H9 (cell line): Measurements from ENCODE around the gene PRKX. TPM values are rescaled to one million over a fixed set of nuclear protein-coding genes. Genes with fewer than 3 reads are reported as not detected.

Source experiments
- DNase-seq: peaks from one replicate; pipeline ENCODE4 v3.0.0-alpha.2; 2017
- H2AFZ ChIP-seq: one replicate; pipeline ENCODE4 v1.6.1; 2013; ENCODE audit warnings: mild to moderate bottlenecking, low read length, control low read depth, moderate library complexity
- H2AK5ac ChIP-seq: 2 replicates; pipeline ENCODE4 v1.6.1; 2013; ENCODE audit warnings: low read length, control low read depth, mixed read lengths; ENCODE audit not compliant: insufficient read length
- H2BK120ac ChIP-seq: one replicate; pipeline ENCODE4 v1.6.1; 2013; ENCODE audit warnings: low read depth, mild to moderate bottlenecking, low read length, control low read depth, inconsistent platforms; ENCODE audit not compliant: poor library complexity, severe bottlenecking
- H2BK12ac ChIP-seq: 2 replicates; pipeline ENCODE4 v1.6.1; 2013; ENCODE audit warnings: low read length, control low read depth, mixed read lengths, low read depth; ENCODE audit not compliant: insufficient read length
- H2BK15ac ChIP-seq: 2 replicates; pipeline ENCODE4 v1.6.1; 2013; ENCODE audit warnings: low read depth, low read length, control low read depth
- H2BK20ac ChIP-seq: one replicate; pipeline ENCODE4 v1.6.1; 2013; ENCODE audit warnings: low read depth, mild to moderate bottlenecking, low read length, control low read depth, inconsistent platforms; ENCODE audit not compliant: poor library complexity, severe bottlenecking
- H2BK5ac ChIP-seq: 2 replicates; pipeline ENCODE4 v1.6.1; 2013; ENCODE audit warnings: low read length, control low read depth, mixed read lengths; ENCODE audit not compliant: insufficient read length
- H3K14ac ChIP-seq: 2 replicates; pipeline ENCODE4 v1.6.1; 2013; ENCODE audit warnings: low read length, control low read depth; ENCODE audit not compliant: insufficient read depth
- H3K18ac ChIP-seq: 2 replicates; pipeline ENCODE4 v1.6.1; 2013; ENCODE audit warnings: low read depth, mild to moderate bottlenecking, mixed read lengths, low read length, control low read depth; ENCODE audit not compliant: insufficient read length
- H3K23ac ChIP-seq: 2 replicates; pipeline ENCODE4 v1.6.1; 2013; ENCODE audit warnings: low read length, control low read depth, mixed read lengths, low read depth; ENCODE audit not compliant: insufficient read length
- H3K23me2 ChIP-seq: 2 replicates; pipeline ENCODE4 v1.6.1; 2013; ENCODE audit warnings: low read depth, mild to moderate bottlenecking, mixed read lengths, low read length, control low read depth; ENCODE audit not compliant: insufficient read length, poor library complexity, severe bottlenecking
- H3K27ac ChIP-seq: 2 replicates; pipeline ENCODE4 v1.5.1; 2013; ENCODE audit warnings: low read length, control low read depth, mixed read lengths, low read depth; ENCODE audit not compliant: insufficient read length
- H3K27me3 ChIP-seq: 2 replicates; pipeline ENCODE4 v1.6.1; 2013; ENCODE audit warnings: low read length, control low read depth, inconsistent platforms; ENCODE audit not compliant: insufficient read depth
- H3K4ac ChIP-seq: 2 replicates; pipeline ENCODE4 v1.6.1; 2013; ENCODE audit warnings: low read depth, mild to moderate bottlenecking, control low read depth, inconsistent platforms, low read length, moderate library complexity
- H3K4me1 ChIP-seq: 2 replicates; pipeline ENCODE4 v1.6.1; 2013; ENCODE audit warnings: low read length, control low read depth, inconsistent platforms; ENCODE audit not compliant: insufficient read depth
- H3K4me2 ChIP-seq: 2 replicates; pipeline ENCODE4 v1.6.1; 2013; ENCODE audit warnings: low read length, control low read depth, mixed read lengths; ENCODE audit not compliant: insufficient read length, insufficient read depth
- H3K56ac ChIP-seq: 2 replicates; pipeline ENCODE4 v1.6.1; 2013; ENCODE audit warnings: low read depth, mild to moderate bottlenecking, mixed read lengths, low read length, control low read depth; ENCODE audit not compliant: insufficient read length
- H3K79me1 ChIP-seq: 2 replicates; pipeline ENCODE4 v1.6.1; 2013; ENCODE audit warnings: low read depth, mild to moderate bottlenecking, moderate library complexity, low read length, control low read depth, inconsistent platforms; ENCODE audit not compliant: insufficient read depth, poor library complexity, severe bottlenecking
- H3K79me2 ChIP-seq: 2 replicates; pipeline ENCODE4 v1.6.1; 2013; ENCODE audit warnings: low read length, control low read depth, inconsistent platforms; ENCODE audit not compliant: insufficient read depth
- H3K9ac ChIP-seq: 2 replicates; pipeline ENCODE4 v1.6.1; 2013; ENCODE audit warnings: low read length, control low read depth, mixed read lengths; ENCODE audit not compliant: insufficient read length; ENCODE audit errors: extremely low read depth
- H3K9me3 ChIP-seq: one replicate; pipeline ENCODE4 v1.6.1; 2013; ENCODE audit warnings: low read depth, low read length, inconsistent platforms; ENCODE audit not compliant: control insufficient read depth
- H3T11ph ChIP-seq: one replicate; pipeline ENCODE4 v1.6.1; 2013; ENCODE audit warnings: mild to moderate bottlenecking, low read length, control low read depth, inconsistent platforms
- H4K20me1 ChIP-seq: one replicate; pipeline ENCODE4 v1.6.1; 2013; ENCODE audit not compliant: control insufficient read depth, insufficient read length, insufficient read depth
- H4K5ac ChIP-seq: 2 replicates; pipeline ENCODE4 v1.6.1; 2013; ENCODE audit warnings: low read depth, mild to moderate bottlenecking, mixed read lengths, low read length, control low read depth; ENCODE audit not compliant: insufficient read length
- H4K8ac ChIP-seq: replicated peaks from 2 replicates; pipeline ENCODE4 v1.6.1; 2013; ENCODE audit warnings: low read length, control low read depth, mixed read lengths, low read depth; ENCODE audit not compliant: insufficient read length
- H4K91ac ChIP-seq: 2 replicates; pipeline ENCODE4 v1.6.1; 2013; ENCODE audit warnings: low read depth, mild to moderate bottlenecking, moderate library complexity, mixed read lengths, low read length, control low read depth; ENCODE audit not compliant: insufficient read length
- H3K27ac Mint-ChIP-seq, 3 experiments: 2 replicates in 2 of 3; 3 replicates in 1 of 3; pipeline ENCODE4 v1.8.0; 2020 to 2021; ENCODE audit warnings: mixed read lengths in 3 of 3, mild to moderate bottlenecking in 1 of 3, moderate library complexity in 1 of 3
- H3K27me3 Mint-ChIP-seq: 2 replicates; pipeline ENCODE4 v1.8.0; 2021; ENCODE audit warnings: low read depth, mild to moderate bottlenecking, moderate library complexity, mixed read lengths
- H3K36me3 Mint-ChIP-seq, 3 experiments: 2 replicates in 2 of 3; 3 replicates in 1 of 3; pipeline ENCODE4 v1.8.0; 2020 to 2021; ENCODE audit warnings: low read depth in 3 of 3, mixed read lengths in 3 of 3; ENCODE audit not compliant: insufficient read depth in 1 of 3
- H3K4me1 Mint-ChIP-seq, 2 experiments: 2 replicates each; pipeline ENCODE4 v1.8.0; 2020; ENCODE audit warnings: mixed read lengths in 2 of 2
- H3K4me3 Mint-ChIP-seq, 2 experiments: 2 replicates in 1 of 2; 3 replicates in 1 of 2; pipeline ENCODE4 v1.8.0; 2020 to 2021; ENCODE audit warnings: mild to moderate bottlenecking in 2 of 2, mixed read lengths in 2 of 2, moderate library complexity in 1 of 2
- H3K9me3 Mint-ChIP-seq, 2 experiments: 2 replicates in 1 of 2; 3 replicates in 1 of 2; pipeline ENCODE4 v1.8.0; 2020; ENCODE audit warnings: mild to moderate bottlenecking in 2 of 2, mixed read lengths in 2 of 2, moderate library complexity in 1 of 2
- WGBS: extraction: QIAGEN DNeasy Blood & Tissue Kit; methylation state at CpG from one replicate; pipeline ENCODE4 v1.1.7; 2013; ENCODE audit warnings: missing lambda C conversion rate, low lambda C conversion rate, mixed read lengths; ENCODE audit not compliant: insufficient read length; ENCODE audit errors: extremely low coverage; 5-methylcytosine and 5-hydroxymethylcytosine counted together
- total RNA-seq: library from RNA; stranded (reverse); gene quantifications from 2 replicates; pipeline ENCODE4 v1.2.1, GENCODE V29; 2021
- TF ChIP-seq, protein P1 (sequence below): fragments of 200-600 bp; sonication (generic); conservative IDR thresholded peaks from 3 replicates; pipeline ENCODE4 v1.8.0; 2021; ENCODE audit warnings: antibody characterized with exemption, mild to moderate bottlenecking

PRKX gene
- total RNA-seq, 1 experiment from 2014 or later: 108 TPM

DNA sequence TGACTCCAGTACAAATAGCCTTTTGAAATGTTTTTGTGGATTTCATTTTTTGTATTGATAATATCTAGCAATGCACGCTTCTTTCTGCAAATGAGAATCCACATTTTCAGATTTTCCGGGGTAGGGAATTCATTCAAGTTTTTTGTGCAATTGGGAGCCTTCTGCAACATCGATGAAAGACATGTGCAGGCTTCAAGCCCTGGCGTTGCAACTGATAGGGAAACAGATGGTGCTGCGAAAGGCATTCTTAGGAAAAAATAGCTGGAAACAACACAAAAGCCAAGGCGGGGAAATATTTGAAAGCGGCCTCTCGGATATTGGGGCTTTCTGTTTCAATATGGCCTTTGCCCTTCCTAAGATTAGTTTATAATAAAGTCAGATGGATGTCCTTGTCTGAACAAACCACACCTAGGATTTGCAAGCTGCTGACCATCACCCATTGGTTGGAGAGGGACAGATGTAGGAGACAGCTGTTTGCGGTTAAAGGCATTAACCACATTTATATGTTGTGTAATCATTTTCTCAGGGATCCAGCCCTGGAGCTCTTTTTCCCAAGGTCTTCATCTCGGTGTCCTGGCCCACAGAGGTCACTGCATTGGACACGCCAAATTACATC, 136.5 kb downstream of the PRKX start:
- Histone ChIP-seq H3K27me3 (no peaks in the 10 kb centered on the region; the same call in 1 of the 2 replicates), H3K23ac (no peak overlapping the region), H2BK15ac (no peak overlapping the region), H4K5ac (no peak overlapping the region), H3K4ac (no peak overlapping the region), H2BK12ac (no peak overlapping the region), H4K20me1 (no peaks in the 10 kb centered on the region), H2BK5ac (no peak overlapping the region), H2AFZ (no peak overlapping the region), H3K9ac (no peak overlapping the region), H2BK120ac (no peak overlapping the region), H3K18ac (no peak overlapping the region), H3K79me1 (no peaks in the 10 kb centered on the region), H3K4me1 (no peaks in the 10 kb centered on the region), H3K56ac (no peak overlapping the region), H3K79me2 (no peaks in the 10 kb centered on the region), H2AK5ac (no peak overlapping the region), H4K91ac (no peak overlapping the region), H4K8ac (no peak overlapping the region), H3K23me2 (no peaks in the 10 kb centered on the region), H3K14ac (no peak overlapping the region), H3K27ac (no peak overlapping the region), H3K9me3 (no peaks in the 10 kb centered on the region), H3T11ph (no peak overlapping the region), H3K4me2 (no peak overlapping the region), H2BK20ac (no peak overlapping the region)
- no CpG with 5 or more reads among the region's 11 CpGs for WGBS
- TF ChIP-seq, protein P1, sequence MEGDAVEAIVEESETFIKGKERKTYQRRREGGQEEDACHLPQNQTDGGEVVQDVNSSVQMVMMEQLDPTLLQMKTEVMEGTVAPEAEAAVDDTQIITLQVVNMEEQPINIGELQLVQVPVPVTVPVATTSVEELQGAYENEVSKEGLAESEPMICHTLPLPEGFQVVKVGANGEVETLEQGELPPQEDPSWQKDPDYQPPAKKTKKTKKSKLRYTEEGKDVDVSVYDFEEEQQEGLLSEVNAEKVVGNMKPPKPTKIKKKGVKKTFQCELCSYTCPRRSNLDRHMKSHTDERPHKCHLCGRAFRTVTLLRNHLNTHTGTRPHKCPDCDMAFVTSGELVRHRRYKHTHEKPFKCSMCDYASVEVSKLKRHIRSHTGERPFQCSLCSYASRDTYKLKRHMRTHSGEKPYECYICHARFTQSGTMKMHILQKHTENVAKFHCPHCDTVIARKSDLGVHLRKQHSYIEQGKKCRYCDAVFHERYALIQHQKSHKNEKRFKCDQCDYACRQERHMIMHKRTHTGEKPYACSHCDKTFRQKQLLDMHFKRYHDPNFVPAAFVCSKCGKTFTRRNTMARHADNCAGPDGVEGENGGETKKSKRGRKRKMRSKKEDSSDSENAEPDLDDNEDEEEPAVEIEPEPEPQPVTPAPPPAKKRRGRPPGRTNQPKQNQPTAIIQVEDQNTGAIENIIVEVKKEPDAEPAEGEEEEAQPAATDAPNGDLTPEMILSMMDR: no peak
- H3K4me3 Mint-ChIP-seq: no peak overlapping the region
- H3K27me3 Mint-ChIP-seq: peaks cover 20% of the 10 kb centered on the region
- no peaks in the 10 kb centered on the region; a peak in 1 of 7 replicates for H3K36me3 Mint-ChIP-seq
- no peak for DNase-seq
- no peaks in the 10 kb centered on the region for H3K9me3 Mint-ChIP-seq
- no peak overlapping the region for H3K27ac Mint-ChIP-seq
- H3K4me1 Mint-ChIP-seq: peaks cover 0 to 3% of the 10 kb centered on the region in 2 experiments; a peak in 1 of 4 replicates
